Kidney capillary endothelial cell (primary cell): ENCODE results near the gene CLCA4.
"Not testable (repeated sequence)": the region's sequence is repeated elsewhere in the genome, so short reads cannot be mapped to it uniquely, and the experiment has no call there.

Experiments used
- DNase-seq: peaks from one replicate; pipeline ENCODE4 v3.0.0-alpha.2; 2018; ENCODE audit warnings: low spot score

Gene CLCA4

DNA sequence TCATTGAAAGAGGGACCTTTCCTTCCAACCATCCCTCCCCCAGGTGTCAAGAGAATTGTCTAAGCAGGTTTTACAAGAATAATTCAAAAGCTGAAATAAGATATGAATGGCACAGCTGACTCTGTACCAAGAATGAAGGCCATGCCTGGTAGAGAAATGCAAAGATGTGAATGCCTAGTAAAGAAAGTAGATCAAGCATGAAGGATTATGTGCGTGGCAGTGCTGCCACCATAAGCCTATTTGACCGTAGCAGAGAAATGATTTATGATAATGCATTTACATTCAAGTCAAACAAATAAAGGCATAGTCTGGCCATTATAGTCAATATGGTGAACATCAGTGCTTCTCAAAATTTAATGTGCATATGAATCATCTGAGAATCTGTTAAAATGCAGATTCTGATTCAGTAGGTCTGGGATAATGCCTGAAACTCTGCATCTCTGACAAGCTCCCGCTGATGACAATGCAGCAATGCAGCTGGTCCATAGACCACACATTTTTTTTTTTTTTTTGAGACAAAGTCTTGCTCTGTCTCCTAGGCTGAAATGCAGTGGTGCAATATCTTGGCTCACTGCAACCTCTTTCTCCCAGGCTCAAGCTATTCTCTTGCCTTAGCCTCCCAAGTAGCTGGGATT lies 16.6 kb upstream of the CLCA4 start:
- no peak for DNase-seq

DNA sequence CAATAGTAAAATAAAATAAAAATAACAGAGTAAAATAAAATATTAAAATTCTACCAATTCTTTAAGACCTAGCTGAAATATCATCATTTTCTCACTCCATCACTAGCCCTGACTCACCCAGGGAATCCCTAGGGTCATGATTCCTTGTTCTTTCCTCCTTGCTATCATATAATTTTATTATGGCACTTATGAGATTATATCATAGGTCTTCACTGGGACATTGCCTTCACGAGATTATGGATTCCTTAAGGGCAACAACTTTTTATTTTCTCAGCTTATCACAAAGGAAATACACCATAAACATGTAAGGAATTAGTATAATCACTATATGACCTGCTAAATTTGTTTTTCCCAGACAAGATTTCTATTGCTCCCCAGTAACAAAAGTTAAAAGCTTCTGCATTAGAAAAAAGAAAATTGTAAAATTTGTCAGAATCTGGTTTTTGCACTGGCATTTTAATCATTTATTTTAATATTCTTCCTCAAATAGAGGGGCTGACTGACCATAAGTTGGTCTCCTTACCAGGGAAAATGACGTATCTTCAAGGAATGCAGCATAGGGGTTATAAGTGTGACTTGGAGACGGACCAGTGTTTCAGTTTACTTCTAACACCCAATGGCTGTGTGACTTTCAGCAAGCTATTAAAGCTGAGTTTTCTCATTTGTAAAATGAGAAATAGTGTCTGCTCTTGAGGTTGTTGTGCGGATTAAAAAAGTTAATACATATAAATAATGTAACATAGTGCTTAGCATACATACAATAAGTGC lies 8.8 kb upstream of the CLCA4 start:
- DNase-seq = no peak

DNA sequence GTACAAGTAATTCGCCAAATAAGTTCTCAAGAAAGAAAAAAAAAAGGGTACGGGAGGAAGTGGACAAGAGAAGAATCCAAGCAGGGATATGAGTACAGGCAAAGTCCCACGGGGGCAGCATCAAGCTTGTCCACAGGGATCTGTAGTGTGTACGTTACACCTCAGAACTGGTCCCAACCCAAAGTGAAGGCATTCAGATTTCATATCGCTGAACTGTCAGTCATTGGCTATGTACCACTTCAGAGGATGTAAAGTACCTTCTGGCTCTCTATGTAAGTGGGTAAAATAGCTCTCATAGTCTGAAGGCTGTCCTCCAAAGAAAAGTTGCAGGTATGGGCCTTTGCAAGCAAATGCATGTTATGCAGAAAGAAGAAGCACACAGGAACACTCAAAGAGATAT lies 8.1 kb upstream of the CLCA4 start:
- no peak for DNase-seq

DNA sequence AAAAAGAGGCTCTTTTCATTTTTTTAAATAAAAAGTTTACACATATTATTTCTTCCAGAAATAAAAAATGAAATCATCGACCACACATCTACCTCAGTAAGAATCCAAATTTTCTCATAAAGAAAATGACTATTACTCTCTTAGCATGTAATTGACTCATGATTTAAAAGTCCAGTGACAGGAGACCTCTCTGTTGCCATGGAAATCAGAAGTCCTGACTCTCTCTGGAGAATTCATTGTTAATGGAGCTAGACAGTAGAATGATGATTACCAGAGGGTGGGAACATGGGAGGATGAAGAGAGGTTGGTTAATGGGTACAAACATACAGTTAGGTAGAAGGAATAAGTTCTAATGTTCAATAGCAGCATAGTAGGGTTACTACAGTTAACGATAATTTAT lies 5.0 kb upstream of the CLCA4 start:
- DNase-seq = no peak

DNA sequence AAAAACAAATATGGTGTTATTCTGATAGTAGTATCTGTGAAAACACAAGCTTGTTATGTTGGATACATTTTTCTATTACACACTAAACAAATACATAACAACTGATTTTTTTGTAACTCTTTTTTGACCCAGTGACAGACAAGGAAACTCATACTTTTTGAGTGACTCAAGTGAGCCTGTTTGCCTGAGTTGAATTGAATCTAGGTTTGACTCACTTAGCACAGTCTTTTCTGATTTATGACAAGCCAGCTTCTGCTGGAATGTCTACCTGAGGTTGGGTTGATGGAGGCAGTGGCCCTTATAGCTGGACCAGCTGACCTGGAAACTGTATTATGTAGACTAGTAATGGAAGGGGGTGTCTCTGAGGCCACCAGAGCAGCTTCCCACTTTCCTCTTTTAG lies 4.2 kb upstream of the CLCA4 start:
- peak; percentile 52 for DNase-seq

DNA sequence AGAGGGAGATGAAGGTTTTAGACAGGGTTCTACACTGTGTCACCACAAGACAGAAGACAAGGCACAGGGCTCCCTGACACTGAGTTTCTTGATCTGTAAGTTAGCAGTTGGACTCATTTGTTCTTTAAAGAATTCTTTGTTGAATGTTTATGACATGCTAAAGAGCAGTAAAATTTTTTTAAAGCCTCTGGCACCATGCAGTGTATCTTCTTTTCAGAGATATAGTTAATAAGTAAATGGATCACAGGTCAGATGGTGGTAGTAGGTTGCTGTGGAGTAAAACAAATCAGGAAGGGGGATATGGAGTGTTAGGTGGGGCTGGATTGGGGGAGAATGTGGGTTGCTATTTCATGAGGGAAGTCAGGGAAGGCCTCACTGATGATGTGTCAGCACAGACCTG lies 2.0 kb downstream of the CLCA4 start:
- no peak for DNase-seq

DNA sequence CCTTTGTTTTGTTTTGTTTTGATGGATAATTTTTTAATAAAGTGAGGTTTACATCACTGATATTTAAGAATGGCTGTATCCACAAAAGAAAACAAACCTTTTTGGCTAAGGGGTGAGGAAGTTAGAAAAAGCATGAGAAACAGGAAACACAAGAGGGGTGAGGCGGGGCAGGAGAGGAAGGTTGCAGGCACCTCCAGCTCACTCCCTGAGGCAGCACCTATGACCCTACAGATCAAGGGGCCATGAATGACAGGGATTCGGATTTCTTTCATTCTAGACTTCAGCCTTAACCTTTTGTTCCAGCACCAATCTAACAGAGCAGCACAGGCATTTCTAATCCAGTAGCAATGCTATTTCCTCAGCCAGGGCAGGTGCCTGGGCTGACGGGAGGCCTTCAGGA lies 4.4 kb downstream of the CLCA4 start:
- DNase-seq = no peak

DNA sequence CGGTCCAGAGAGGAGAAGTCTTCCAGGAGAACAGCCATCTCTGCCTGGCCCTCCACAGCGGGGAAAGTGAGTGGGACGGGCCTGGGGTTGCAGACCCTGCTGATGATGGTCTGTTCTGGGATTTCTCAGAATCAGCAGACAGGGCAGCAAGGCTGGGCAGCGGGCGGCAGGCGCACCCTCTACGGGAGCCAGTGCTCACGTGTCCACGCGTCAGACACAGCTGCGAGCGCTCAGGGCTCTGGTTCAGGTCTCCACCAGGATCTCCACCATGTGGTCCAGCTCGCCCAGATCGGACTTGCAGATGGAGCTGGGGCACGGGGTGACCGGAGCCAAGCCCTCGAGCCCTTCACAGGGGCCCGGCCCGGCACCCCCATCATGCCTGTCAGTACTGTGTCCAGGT lies 5.5 kb downstream of the CLCA4 start:
- DNase-seq = no peak

DNA sequence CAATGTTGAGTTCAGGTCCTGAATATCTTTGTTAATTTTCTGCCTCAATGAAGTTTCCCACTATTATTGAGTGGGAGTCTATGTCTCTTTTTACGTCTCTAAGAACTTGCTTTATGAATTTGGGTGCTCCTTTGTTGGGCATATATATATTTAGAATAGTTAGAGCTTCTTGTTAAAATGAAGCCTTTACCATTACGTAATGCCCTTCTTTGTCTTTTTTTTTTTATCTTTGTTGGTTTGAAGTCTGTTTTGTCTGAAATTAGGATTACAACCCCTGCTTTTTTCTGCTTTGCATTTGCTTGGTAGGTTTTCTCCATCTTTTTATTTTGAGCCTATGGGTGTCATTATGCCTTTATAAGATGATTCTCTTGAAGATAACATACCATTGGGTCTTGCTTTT lies 10.9 kb downstream of the CLCA4 start:
- DNase-seq = no peak

DNA sequence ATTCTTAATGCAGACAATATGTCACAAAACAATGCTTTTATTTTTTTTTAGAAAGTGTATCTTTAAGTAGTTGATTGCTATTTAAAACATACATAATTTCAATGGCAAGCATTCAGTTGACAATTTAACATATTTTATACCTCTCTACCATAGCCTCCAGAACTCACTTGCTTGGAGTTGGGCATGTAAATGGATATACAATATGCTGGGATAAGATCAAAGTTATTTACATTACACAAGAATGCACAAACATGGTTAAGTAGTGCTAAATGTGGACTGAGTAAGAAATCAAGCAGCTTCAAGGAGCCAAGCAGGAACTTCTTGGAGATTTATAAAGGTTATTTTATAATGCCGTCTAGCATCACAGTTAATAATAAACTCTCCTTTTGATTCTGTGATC lies 17.0 kb downstream of the CLCA4 start:
- DNase-seq = no peak

DNA sequence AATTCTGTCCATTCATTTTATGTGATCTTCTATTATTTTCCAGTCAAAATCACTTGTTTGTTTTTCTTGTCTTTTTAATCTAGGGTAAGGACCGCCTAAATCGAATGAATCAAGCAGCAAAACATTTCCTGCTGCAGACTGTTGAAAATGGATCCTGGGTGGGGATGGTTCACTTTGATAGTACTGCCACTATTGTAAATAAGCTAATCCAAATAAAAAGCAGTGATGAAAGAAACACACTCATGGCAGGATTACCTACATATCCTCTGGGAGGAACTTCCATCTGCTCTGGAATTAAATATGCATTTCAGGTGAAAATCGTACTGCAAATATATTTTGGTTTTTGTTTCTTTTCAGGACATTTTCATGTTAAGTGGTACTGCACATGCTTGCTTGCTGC lies 20.5 kb downstream of the CLCA4 start:
- no peak for DNase-seq

DNA sequence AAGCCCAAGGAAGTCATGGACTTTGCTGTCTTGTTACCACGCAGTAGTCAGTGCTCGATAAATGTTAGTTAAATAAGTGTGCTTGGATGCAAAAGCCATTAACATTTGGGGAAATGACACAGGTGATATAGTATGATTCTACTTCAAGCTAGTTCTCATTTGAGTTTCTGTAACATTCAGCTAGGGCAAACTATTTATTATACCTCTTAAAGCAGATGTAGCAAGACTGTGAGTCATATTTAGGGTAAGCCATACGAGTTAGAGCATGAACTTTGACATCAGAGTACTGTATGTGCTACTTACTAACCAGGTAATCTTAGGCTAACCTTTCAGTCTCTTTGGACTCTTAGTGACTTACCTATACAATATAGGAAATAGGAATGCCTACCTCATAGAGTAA lies 21.0 kb downstream of the CLCA4 start:
- DNase-seq = no peak

DNA sequence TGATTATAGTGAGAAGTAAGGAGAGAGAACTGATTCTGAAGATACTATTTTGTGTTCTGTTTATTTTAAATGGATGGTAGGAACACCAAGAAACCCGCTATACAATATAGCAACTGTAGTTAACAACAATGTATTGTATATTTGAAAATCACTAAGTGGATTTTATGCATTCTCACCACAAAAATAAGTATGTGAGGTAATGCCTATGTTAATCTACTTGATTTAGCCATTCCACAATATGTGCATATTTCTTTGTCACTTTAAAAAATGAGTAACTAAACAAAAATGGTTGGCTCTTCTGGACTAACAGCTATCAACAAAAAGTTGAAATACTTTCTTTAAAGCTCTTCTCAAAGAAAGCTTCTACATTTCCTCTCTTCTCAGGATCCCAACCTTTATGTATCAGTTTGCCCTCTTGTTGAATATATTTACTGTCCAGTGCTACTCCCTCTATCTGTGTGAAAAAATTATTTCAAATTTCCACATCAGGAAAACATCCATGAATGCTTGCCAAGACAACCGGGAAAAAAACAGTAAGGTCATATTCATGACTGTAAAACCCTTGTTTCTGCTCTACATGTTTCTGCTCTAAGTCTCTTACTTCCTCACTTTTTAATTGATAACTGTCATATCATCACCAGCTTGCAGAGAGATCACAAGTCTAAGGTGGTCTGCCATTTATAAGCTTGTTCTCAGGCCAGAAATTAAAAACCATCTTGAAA lies 27.0 kb downstream of the CLCA4 start:
- DNase-seq = no peak

DNA sequence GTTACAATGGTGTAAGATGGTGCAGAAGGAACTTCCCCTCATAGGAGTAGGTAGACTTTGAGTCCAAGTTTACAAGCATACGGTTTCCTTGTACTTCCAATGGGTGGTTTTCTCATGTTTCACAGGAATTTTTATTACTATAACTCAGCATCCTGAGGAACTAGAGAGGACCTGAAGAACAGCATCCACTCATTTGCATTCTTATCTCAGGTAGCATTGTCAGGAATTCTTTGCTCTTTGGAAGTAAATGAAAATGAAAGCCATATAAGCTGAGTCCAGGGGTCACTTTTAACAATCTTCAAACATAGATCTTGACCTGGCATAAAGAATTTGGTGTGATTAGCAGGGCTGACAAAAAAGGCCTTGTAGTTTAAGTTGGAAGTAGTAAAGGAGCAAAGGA lies 34.4 kb downstream of the CLCA4 start:
- no peak for DNase-seq

DNA sequence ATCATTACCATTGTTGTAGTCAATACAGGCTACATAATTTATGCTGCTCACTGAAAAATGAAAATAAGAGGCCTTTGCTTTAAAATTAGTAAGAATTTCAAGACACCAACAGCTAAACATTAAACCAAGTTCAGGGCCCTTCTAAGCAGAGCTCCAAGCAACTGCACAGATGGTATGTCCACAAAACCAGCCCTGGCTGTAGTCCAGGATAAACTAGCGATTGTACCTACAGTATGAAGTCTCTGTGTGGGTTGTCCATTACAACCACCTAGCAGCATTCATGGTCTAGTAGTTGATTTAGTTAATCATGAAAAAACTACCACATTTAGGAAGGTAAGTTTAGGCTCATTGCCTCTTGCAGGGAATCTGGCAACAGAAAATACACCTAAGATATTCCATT lies 35.3 kb downstream of the CLCA4 start:
- no peak for DNase-seq

DNA sequence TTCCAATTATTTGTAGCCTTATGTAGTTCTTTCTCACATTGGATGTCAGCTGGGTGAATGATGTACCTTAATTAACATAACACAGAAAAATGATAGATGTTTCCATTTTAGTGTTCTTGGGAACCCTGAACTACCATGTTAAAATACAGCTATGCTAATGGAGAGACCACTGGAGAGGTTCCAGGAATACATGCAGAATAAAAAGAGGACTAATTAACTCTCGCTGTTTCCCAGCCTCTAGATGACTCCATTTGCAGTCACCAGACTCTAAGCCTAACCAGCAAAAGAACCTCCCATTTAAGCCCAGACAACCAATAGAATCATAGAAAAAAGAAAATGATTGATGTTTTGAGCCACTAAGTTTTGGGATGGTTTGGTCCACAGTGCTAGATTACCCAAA lies 36.2 kb downstream of the CLCA4 start:
- no peak for DNase-seq

DNA sequence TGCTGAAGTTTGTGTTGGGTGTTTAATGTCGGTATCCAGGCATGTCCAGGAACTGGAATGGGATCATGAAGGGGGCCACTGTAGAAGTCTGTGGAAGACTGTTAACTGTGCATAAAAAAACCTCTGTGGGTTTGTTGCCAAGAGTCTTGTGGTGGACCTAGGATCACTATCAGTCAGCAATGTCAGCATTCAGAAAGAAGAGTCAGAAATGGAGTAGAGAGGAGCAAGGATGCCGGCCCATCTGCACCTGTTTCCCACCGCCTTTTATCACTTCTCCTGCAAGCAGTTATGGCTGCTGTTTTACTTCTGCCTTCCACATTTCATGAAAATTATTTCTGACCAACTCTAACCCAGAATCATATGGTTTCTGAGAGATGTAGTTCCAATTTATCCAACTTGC lies 36.7 kb downstream of the CLCA4 start:
- DNase-seq = no peak

DNA sequence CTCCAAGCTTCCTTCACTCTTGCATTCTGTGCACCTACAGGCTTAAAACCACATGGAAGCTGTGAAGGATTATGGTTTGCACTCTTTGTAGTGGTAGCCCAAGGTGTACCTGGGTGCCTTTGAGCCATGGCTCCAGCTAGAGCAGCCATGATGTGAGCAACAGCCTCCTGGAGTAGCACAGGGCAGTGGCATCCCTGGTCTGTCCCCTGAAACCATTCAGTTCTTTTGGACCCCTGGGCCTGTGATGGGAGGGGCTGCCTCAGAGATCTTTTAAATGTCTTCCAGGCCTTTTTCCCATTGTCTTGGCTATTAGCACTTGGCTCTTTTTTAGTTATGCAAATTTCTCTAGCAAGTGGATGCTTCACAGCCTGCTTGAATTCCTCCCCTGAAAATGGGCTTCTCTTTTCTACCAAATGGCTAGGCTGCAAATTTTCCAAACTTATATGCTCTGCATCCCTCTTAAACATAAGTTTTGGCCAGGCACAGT lies 47.4 kb downstream of the CLCA4 start:
- DNase-seq = no peak

DNA sequence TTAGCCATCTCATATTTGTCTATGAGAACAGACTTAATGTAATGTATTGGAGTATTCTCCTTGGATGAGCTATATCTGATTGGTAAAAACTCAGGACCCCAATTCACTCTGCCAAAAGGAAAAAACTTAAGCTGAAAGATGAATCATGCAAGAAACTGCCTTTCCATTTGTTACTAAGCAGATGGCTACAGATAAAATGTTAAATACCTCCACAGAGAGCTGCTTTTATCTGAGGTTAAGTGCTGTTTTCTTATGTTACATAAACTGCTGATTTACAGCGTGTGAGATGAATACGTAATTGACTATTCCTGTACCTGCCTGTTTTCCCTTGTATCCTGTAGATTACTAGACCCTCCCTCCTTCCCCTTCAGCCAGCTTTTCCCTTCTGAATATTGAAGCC lies 49.3 kb downstream of the CLCA4 start:
- DNase-seq = no peak

DNA sequence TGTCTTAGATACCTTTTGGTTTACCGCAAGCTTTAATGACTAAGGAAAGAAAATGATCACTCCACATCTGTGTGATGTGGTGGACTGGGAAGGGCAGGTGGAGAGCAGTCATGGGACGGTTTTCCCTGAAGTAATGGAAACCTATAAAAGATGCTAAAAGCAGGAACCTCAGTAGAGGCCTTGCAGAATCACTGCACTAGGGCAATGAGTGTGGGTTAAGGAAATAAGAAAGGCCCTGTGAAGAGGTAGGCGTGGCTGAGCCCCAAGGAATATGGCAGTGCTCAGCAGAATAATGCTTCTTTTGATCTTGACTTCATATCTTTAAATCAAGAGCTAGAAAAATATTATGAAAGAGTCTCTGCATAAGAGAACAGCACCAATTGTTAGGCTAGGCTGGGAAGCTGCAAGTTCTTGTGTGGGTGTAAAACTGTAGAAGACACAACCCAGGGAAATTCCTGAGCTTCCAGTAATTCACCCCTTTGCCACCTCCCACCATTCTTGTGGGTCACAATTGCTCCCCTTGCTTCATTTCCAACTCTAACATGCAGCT lies 49.9 kb downstream of the CLCA4 start:
- no peak for DNase-seq

DNA sequence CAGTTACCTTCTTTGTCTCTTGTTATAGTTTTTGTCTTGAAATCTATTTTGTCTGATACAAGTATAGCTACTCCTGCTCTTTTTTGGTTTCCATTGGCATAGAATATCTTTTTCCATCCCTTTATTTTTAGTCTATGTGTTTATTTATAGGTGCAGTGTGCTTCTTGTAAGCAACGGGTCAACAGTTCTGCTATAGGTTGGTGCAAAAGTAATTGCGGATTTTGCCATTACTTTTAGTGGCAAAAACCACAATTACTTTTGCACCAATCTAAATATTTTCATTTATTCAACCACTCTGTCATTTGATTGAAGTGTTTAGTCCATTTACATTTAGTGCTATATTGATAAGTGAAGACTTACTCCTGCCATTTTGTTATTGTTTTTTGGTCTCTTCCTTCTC lies 59.2 kb downstream of the CLCA4 start:
- DNase-seq = not testable (repeated sequence)

DNA sequence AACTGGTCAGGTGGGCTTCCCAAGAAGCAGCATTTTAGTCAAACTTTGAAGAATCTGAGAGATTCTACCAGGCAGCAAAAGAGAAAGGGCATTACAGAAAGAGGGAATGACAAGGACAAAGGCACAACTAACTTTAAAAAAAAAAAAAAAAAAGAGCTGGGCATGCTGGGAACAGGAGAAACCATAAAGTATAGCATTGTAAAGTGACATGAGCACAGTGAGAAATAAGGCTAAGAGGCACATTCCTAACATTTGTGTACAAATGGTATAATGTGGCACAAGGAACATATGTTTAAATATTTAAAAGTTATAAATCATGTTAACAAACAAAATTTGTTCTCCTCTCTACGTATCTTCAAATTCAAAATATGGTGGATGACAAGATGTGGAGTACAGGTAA lies 69.6 kb downstream of the CLCA4 start:
- DNase-seq = no peak

DNA sequence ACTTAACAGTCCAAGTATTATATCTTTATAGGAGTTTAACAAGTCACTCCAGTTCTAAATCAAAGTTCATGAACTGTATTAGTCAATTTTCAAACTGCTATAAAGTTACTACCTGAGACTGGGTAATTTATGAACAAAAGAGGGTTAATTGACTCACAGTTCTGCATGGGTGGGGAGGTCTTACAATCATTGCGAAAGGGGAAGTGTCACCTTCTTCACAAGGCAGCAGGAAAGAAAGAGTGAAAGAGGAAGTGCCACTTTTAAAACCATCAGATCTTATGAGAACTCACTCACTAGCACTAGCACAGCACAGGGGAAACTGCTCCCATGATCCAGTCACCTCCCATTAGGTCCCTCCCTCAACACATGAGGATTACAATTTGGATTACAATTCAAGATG lies 70.0 kb downstream of the CLCA4 start:
- DNase-seq = no peak
